ENCODE data around the gene NIBAN1. TPM values are rescaled to one million over a fixed set of nuclear protein-coding genes. Genes with fewer than 3 reads are reported as not detected.

The NIBAN1 gene, protein sequence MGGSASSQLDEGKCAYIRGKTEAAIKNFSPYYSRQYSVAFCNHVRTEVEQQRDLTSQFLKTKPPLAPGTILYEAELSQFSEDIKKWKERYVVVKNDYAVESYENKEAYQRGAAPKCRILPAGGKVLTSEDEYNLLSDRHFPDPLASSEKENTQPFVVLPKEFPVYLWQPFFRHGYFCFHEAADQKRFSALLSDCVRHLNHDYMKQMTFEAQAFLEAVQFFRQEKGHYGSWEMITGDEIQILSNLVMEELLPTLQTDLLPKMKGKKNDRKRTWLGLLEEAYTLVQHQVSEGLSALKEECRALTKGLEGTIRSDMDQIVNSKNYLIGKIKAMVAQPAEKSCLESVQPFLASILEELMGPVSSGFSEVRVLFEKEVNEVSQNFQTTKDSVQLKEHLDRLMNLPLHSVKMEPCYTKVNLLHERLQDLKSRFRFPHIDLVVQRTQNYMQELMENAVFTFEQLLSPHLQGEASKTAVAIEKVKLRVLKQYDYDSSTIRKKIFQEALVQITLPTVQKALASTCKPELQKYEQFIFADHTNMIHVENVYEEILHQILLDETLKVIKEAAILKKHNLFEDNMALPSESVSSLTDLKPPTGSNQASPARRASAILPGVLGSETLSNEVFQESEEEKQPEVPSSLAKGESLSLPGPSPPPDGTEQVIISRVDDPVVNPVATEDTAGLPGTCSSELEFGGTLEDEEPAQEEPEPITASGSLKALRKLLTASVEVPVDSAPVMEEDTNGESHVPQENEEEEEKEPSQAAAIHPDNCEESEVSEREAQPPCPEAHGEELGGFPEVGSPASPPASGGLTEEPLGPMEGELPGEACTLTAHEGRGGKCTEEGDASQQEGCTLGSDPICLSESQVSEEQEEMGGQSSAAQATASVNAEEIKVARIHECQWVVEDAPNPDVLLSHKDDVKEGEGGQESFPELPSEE
- total RNA-seq = 16.3 TPM

DNA sequence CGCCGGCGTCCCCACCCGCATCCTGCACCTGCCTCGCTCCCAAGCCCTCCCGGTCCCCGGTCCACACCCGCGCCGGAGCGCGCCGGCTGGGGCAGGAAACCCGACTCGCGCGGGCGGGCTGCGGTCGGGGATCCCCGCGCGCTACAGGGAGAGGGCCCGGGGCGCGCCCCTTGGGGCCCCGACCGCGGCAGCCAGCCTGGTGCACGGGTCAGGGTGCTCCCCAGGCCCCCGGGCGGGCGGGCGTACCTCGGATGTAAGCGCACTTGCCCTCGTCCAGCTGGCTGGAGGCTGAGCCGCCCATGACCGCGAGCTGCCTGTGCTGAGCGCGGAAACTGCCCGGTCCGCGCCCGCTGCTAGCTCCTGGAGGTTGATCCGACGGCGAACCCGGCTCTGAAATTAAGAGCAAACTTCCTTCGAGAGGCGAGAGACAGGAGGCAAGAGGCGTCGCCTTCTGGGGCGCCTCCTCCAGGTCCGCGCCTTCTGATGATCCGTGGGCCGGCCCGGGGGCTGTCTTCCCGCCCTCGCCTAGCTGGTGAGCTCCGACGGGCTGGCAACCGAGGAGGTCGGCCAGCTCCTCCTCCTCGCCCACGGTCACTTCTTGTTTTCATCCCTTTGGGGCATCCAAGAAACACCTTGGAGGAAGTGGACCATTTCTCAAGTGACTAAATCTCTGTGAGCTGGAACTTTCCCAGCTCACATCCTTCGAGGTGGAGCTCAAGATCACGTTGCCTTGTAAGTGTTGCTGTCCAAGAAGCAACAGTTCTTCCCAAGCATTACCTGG lies at the start of gene NIBAN1:
NIBAN1 (minus strand) TSS at position 453 of the 781 bp plus-strand sequence; CDS start at position 301, 152 bp downstream.

Small RNAs within 50 kb of the gene (small RNA-seq; reads per million reads assigned to genes)
- gene RNA5SP72 (ENCODE audit: low replicate concordance) = not detected

Other genes with a start within 250 kb of the NIBAN1 start
- gene EDEM3, start 219.7 kb downstream of the NIBAN1 start, total RNA-seq = 26.4 TPM
- gene RNF2, start 71.0 kb upstream of the NIBAN1 start, total RNA-seq = 50.7 TPM
- gene TRMT1L, start 182.4 kb upstream of the NIBAN1 start, total RNA-seq = 20.7 TPM
- gene SWT1, start 182.7 kb upstream of the NIBAN1 start, total RNA-seq = 11.2 TPM